GM15510 (cell line): ENCODE data around the gene PLAAT3.

Source experiments
- POLR2A ChIP-seq: IDR thresholded peaks from 3 replicates; pipeline ENCODE4 v1.6.1; 2011; ENCODE audit warnings: borderline replicate concordance; ENCODE audit not compliant: insufficient read length; ENCODE audit errors: extremely low read depth

PLAAT3 gene

DNA sequence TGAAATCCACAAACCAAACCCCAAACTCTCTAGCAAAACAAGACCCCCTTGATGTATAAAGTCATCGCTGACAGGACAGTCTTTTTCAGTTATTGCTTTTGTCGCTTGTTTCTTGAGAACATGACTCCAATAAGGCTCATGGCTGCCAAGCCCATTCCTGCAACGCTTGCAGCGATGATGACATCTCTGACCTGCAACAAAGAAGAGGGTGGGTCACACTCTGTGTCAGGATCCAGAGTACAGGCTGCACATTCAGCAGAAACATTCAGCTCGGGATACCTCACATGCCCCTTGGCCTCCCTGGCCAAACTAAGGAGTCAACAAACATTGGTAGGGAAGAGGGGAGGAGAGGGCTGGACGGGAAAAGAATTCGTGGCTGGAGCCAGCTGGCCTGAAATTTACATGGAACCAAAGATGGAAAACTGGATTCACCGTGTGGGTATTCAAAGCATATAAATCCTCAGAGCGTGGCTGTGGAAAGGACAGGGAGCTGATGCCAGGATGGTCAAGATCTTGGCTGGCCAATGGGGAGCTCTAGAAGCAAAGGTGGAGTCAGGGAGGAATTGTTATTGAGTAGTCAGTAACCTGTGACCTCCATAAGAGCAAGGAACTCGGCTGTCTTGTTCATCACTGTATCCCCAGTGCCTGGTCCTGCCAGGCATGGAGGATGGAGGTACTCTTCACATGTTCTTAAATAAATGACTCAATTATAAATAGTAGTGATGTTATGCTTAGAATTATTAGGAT lies 39.2 kb downstream of the PLAAT3 start:
- no peak for TF ChIP-seq POLR2A

DNA sequence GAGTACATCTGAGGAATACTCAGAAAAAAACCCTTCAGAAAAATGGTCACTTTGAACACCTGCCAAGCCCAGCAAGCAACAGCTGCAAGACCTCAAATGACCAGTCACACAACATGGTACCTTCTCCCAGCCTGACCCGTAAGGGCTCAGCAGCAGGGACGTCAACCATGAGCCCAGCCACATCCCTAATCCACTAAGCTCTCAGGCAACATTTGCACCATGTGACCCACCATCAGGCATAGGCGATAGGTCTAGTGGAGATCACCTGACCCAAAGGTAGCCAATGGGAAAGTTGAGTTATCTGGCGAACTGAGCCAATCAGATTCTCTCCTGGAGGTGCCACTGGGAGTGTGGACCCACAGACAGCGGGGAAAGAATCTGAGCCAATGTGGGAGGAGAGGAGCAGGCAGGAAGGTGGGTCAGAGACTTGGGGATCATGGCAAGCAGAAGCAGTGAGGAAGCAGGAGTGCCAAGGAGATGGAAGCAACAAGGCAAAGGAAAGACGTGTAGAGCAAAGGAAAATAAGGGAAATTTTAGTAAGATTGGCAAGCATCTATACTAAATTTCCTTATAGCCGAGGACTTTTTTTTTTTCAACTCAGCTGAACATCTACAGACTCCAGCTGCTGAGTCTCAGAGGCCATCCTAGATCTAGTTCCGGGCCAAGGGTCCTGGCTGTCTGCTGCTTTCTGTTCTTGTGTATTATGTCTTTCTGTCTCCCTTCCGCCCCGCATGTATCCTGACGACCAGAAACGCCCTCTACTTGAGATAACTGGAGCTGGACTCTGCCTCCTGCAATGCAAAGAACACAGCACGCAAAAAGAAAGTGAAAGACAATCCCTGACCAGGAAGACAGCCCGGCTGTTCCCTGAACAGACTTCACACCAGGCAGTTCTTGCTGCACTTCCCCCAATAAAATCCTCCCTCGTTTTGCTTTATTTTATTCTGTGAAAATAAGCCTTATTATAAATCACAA lies 40.1 kb downstream of the PLAAT3 start:
- peak; percentile 12 for TF ChIP-seq POLR2A

DNA sequence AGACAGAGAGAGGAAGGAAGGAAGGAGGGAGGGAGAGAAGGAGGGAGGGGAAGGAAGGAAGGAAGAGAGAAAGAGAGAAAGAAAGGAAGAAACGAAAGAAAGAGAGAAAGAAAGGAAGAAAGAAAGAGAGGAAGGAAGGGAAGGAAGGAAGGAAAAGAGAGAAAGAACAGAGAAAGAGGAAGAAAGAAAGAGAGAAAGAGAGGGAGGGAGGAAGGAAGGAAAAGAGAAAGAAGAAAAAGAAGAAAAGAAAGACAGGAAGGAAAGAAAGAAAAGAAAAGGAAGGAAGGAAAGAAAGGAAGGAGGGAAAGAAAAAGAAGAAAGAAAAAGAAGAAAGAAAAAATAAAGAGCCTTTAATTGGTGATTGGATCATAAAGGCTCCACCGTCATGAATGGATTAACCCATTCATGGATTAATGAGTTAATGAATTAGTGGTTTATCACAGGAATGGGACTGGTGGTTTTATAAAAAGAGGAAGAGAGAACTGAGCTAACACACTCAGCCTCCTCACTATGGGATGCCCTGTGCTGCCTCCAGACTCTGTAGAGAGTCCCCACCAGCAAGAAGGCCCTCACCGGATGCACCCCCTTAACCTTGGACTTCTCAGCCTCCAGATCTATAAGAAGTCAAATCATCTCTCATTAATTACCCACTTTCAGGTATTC lies 42.1 kb downstream of the PLAAT3 start:
- no peak for TF ChIP-seq POLR2A

DNA sequence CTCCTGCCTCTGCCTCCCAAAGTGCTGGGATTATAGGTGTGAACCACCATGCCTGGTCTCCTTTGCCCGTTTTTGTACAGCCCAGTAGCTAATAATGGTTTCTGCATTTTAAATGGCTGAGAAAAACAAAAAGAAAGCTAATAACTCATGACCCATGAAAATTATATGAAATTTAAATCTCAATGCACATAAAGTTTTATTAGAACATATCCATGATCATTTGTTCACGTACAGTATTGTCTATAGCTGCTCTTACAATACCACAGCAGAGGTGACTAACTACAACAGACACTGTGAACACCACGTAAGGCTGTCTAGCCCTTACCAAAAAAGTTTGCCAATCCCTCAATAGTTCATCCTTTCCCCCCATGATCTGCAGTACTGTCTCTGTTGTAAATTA lies 44.7 kb downstream of the PLAAT3 start:
- no peak for TF ChIP-seq POLR2A

GRCh38 chr11:63567044-63567840 lies 47.0 kb downstream of the PLAAT3 start:
- TF ChIP-seq POLR2A: no peak

- TF ChIP-seq POLR2A: no peak
Observed at GRCh38 chr11:63564784-63565350, 49.4 kb downstream of the PLAAT3 start.

- no peak for TF ChIP-seq POLR2A
Observed at GRCh38 chr11:63564056-63564774, 50.0 kb downstream of the PLAAT3 start.

DNA sequence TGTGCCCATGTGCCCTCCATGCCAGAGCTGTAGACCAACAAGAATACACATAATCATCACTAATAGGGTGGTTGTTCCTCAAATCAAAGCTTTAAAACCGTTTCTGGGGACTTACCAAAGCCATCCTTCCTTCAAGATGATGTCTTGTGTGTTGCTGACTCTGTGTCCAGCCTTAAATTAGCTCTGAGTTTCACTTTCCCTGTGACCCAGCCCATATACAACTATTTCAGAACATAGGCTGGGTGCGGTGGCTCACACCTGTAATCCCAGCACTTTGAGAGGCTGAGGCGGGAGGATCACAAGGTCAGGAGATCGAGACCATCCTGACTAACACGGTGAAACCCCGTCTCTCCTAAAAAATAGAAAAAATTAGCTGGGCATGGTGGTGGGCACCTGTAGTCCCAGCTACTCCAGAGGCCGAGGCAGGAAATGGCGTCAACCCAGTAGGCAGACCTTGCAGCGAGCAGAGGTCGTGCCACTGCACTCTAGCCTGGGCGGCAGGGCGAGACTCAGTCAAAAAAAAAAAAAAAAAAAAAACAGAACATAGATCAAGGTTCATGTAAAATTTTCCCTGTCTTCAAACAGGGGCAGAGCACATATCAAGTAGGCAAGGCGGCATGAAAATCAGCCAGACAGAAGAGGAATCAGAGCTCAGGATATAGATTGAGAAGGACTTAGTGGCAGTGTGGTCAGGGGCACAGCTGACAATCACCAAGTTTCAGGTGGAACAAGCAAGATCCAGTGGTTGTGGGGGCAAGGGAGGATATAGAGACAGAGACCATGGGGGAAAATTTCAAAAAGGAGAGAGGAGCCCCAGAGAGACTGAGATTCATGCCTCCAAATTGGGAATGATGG lies 50.8 kb downstream of the PLAAT3 start, which contains the start of gene PLAAT2:
TSS of gene PLAAT2 (minus strand) at position 179 of the 855 bp plus-strand sequence. CDS start at position 124, 55 bp downstream.
- TF ChIP-seq POLR2A: no peak

DNA sequence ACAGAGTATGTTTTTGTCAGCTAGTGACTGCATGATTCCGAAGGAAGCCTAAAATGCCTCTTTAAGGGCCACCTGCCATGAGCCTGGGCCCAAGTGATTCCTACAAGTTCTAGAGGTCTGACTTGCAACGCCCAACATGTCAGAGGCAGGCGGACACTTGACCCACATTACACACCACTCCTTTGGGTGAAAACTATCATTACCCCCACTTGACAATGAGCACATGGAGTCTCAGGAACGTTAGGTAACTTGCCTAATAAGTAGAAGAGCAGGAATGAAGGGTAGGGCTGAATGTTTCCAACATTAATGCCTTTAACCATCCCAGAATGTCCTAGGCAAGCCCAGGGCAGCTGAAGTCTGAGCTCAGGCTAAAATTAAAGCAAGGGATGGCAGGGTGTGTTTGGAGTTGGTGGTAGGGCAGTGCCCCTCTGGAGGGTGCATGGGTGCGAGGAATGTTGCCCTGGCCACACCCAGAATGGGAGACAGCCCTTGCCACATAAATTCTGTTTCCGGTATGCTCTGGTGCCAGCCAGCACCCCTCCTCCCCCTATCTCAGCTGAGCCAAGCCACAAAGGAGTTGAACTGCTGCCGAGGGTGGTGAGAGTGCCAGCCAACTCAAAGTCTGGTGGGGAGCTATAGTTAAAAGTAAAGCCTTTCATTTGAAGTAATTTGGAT lies 53.6 kb downstream of the PLAAT3 start:
- TF ChIP-seq POLR2A: no peak

DNA sequence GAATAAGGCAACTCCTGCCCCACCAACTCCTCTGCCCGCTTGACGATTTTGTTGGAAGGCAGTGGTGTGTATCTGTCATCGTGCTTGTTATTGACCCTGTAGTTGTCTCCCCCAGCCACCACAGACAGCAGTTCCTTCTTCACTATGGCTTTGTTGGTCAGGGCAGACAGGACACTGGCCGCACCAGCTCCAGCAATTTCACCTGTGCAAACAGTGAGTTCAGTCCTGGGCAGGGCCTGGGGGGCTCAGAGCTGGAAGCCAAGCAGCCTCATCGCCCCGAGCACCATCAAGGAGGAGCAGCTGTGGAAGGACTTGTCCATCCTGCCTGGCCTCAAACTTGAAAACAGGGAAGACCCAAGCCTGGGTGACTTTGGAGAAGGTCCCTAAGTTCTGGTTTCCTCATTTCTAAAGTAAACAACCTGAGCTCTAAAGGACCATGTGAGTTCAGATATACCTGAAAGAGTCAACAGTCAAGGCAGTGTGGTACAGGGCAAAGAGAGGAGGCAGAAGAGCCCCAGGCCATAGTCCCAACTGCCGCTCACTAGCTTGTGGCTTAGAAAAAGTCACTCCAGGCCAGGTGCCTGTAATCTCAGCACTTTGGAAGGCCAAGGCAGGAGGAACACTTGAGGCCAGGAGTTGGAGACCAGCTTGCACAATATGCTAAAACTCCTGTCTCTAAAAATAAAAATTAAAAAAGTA lies 55.6 kb downstream of the PLAAT3 start:
- TF ChIP-seq POLR2A: no peak

GRCh38 chr11:63557570-63557969 lies 56.7 kb downstream of the PLAAT3 start:
- no peak for TF ChIP-seq POLR2A

- no peak for TF ChIP-seq POLR2A
Observed at GRCh38 chr11:63556404-63557013, 57.7 kb downstream of the PLAAT3 start.

DNA sequence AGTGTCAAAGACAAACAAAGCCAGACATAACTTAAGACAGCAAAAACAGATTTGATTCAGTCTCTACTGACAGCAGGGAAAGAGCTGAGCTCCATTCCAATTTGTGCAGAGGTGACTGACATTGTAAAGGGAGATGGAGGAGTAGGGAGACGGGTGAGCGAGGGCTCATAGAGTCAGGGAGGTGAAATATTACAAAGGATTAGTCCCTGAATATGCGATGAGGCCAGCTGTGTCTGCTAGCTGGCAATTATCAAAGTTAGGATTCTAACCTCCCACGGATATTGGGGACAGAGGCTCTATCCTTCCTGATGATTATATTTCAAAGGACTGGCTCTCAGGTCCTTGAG lies 59.4 kb downstream of the PLAAT3 start:
- no peak for TF ChIP-seq POLR2A
